H1 (cell line): ENCODE measurements around the gene MARK3. TPM values are rescaled to one million over a fixed set of nuclear protein-coding genes. Genes with fewer than 3 reads are reported as not detected.

ENCODE experiments used
- ASH2L ChIP-seq: fragments of 200-600, 300-600 bp; sonication (generic); IDR thresholded peaks from one replicate; pipeline ENCODE4 v1.7.1; 2017; ENCODE audit warnings: low read length
- BCL11A ChIP-seq, 2 experiments: IDR thresholded peaks; one replicate each; pipeline ENCODE4 v1.6.1; 2011; ENCODE audit warnings: low read depth in 2 of 2, low read length in 2 of 2, mild to moderate bottlenecking in 2 of 2
- CHD7 ChIP-seq: fragments of 300-600 bp; sonication (generic); IDR thresholded peaks from 2 replicates; pipeline ENCODE4 v1.7.1; 2012; ENCODE audit warnings: low read length, moderate library complexity, mild to moderate bottlenecking, inconsistent platforms; ENCODE audit not compliant: insufficient replicate concordance
- EGR1 ChIP-seq: IDR thresholded peaks from 2 replicates; pipeline ENCODE4 v1.6.1; 2011; ENCODE audit warnings: low read depth, low read length, borderline replicate concordance
- EP300 ChIP-seq, 2 experiments: IDR thresholded peaks; 1 replicate in 1 of 2; 2 replicates in 1 of 2; pipeline ENCODE4 v1.6.1; 2011 to 2012; ENCODE audit warnings: low read depth in 2 of 2, low read length in 2 of 2, mild to moderate bottlenecking in 2 of 2, borderline replicate concordance in 1 of 2, inconsistent platforms in 1 of 2, moderate library complexity in 1 of 2
- KDM4A ChIP-seq: IDR thresholded peaks from one replicate; pipeline ENCODE4 v1.7.1; 2012; ENCODE audit warnings: low read depth, mild to moderate bottlenecking, moderate library complexity, low read length, inconsistent platforms; ENCODE audit not compliant: severe bottlenecking
- NANOG ChIP-seq: IDR thresholded peaks from 2 replicates; pipeline ENCODE4 v1.6.1; 2011; ENCODE audit warnings: low read length, low read depth, mild to moderate bottlenecking, inconsistent platforms; ENCODE audit not compliant: insufficient read depth, poor library complexity, severe bottlenecking
- NRF1 ChIP-seq: IDR thresholded peaks from 2 replicates; pipeline ENCODE4 v1.6.1; 2011; ENCODE audit warnings: mild to moderate bottlenecking, low read depth, low read length, improper control_type of control experiment
- POLR2AphosphoS5 ChIP-seq: IDR thresholded peaks from 2 replicates; pipeline ENCODE4 v1.6.1; 2011; ENCODE audit warnings: low read depth, low read length
- POU5F1 ChIP-seq: IDR thresholded peaks from 2 replicates; pipeline ENCODE4 v1.6.1; 2011; ENCODE audit warnings: low read depth, mild to moderate bottlenecking, low read length, moderate library complexity
- SIRT6 ChIP-seq: IDR thresholded peaks from one replicate; pipeline ENCODE4 v1.7.1; 2012; ENCODE audit warnings: low read length, inconsistent platforms
- SUZ12 ChIP-seq: fragments of 200-600 bp; sonication (generic); IDR thresholded peaks from 2 replicates; pipeline ENCODE4 v1.6.1; 2012; ENCODE audit warnings: mild to moderate bottlenecking, inconsistent platforms, low read length, moderate library complexity, mixed read lengths
- polyA plus RNA-seq, 7 experiments: library from polyadenylated mRNA; depleted of rRNA in 3 of 7; stranded (reverse) in 5 of 7; unstranded in 2 of 7; fragments of >200 nt in 5 of 7; fragments of 200-250 nt in 2 of 7; gene quantifications; 1 replicate in 5 of 7; 2 replicates in 1 of 7; 4 replicates in 1 of 7; pipeline versions ENCODE4 v1.2.1 to v1.2.3, GENCODE V29; 2011 to 2013; ENCODE audit warnings: missing spikeins in 2 of 7, mixed read lengths in 2 of 7
- total RNA-seq: library from RNA; stranded (reverse); fragmentation: NEBNext Ultra II Directional; extraction: Animal tissue kit (Norgen Biotek cat#: 25700); gene quantifications from 2 replicates; pipeline ENCODE4 v1.2.1, GENCODE V29; 2021

MARK3 gene
- total and polyA plus RNA-seq, 2 of the 8 experiments (the other 6 are each of a cell fraction or from before 2014, with no cell fraction given), result 39.4 to 76.9 TPM

GRCh38 chr14:103483600-103483999 lies 98.4 kb downstream of the MARK3 start (continued):
- TF ChIP-seq CHD7 (no peak), NRF1 (no peak), POU5F1 (no peak), EP300 (IDR thresholded peaks at IDR 0.05; ENCODE audit: borderline replicate concordance in 1 of 2, low read depth in 2 of 2, low read length in 2 of 2) (no peak), ASH2L (no peak), SUZ12 (no peak), EGR1 (no peak), BCL11A (IDR thresholded peaks at IDR 0.05; ENCODE audit: low read depth in 2 of 2, low read length in 2 of 2) (no peak), SIRT6 (no peak), NANOG (no peak), POLR2AphosphoS5 (no peak), KDM4A (no peak)
